Lower leg skin (tissue), 4 donors: Measurements from ENCODE around the gene RAPGEF3. TPM values are rescaled to one million over a fixed set of nuclear protein-coding genes. Genes with fewer than 3 reads are reported as not detected.

ENCODE experiments used
- DNase-seq, 2 donors: peaks; one replicate each; pipeline ENCODE4 v3.0.0-alpha.2; 2019; ENCODE audit warnings: low spot score in 2 of 2
- H3K4me3 ChIP-seq: fragments of 200-600 bp; sonication (generic); 2 replicates; pipeline ENCODE4 v1.5.1; 2017; ENCODE audit warnings: mild to moderate bottlenecking, low read depth; ENCODE audit not compliant: poor library complexity, severe bottlenecking
- CTCF ChIP-seq, 3 donors: fragments of 450-650 bp; IDR thresholded peaks; one replicate each; pipeline ENCODE4 v1.5.1; 2016; ENCODE audit warnings: antibody characterized with exemption in 3 of 3, mild to moderate bottlenecking in 3 of 3, moderate library complexity in 2 of 3
- POLR2A ChIP-seq, 2 donors: fragments of 450-650 bp; IDR thresholded peaks; one replicate each; pipeline ENCODE4 v1.6.1; 2016 to 2017; ENCODE audit warnings: antibody characterized with exemption in 2 of 2, mild to moderate bottlenecking in 1 of 2, moderate library complexity in 1 of 2
- WGBS, 2 donors: methylation state at CpG; one replicate each; pipeline ENCODE4 v1.1.5; 2018; 5-methylcytosine and 5-hydroxymethylcytosine counted together
- intact Hi-C: fragments of 100-400 bp; cut with DNase I; formaldehyde crosslinking; loops from one replicate; pipeline ENCODE4 v1.15.0; 2023; ENCODE audit warnings: low total_unique reads
- total RNA-seq, 4 donors: library from RNA; depleted of rRNA; stranded (reverse); fragments of >200 nt; gene quantifications; one replicate each; pipeline ENCODE4 v1.1.0, GENCODE V29; 2016

RAPGEF3 gene
- total RNA-seq, 4 donors from 2014 or later: 13.4 to 27.8 (median 18.9) TPM

GRCh38 chr12:47722136-47722834 lies 36.4 kb downstream of the RAPGEF3 start:
- no peak for DNase-seq
- intact Hi-C loops: no loop called here
- TF ChIP-seq POLR2A (IDR thresholded peaks at IDR 0.05) (no peak), CTCF (IDR thresholded peaks at IDR 0.05) (no peak)
- no peak overlapping the region for H3K4me3 ChIP-seq
- 52 to 54% methylated on average over 7 of the region's 7 CpGs for WGBS, 2 donors

DNA sequence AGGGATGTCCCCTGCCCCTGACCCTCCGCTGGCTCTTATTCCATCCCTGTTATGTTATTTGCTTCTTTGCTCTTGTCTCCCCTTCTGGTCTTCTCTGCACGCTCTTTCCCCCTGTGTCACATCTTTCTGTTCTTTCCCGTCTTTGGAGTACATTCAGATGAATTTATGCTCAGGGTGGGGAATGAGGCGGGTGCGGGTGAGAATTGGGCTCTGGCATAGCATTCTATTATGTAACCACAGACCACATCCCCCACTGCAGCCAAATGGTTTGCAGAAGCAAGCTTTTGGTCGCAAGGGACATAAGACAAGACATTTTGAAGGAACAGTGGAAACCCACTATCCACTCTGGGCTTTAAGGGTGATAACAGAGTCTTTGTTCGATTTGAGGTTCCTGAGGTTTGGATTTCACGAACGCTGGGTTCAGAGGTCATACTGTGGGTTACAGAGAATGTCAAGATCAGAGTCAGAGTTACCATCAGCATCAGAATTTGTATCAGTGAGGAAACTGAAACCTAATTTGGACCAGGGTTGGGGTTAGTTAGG lies 37.2 kb downstream of the RAPGEF3 start:
- H3K4me3 ChIP-seq: no peak overlapping the region
- TF ChIP-seq CTCF (IDR thresholded peaks at IDR 0.05): no peak
- intact Hi-C loops: no loop called here
- 78 to 83% methylated on average over 9 of the region's 9 CpGs for WGBS, 2 donors
- peak in 1 of 2 donors; percentile 46 for DNase-seq

DNA sequence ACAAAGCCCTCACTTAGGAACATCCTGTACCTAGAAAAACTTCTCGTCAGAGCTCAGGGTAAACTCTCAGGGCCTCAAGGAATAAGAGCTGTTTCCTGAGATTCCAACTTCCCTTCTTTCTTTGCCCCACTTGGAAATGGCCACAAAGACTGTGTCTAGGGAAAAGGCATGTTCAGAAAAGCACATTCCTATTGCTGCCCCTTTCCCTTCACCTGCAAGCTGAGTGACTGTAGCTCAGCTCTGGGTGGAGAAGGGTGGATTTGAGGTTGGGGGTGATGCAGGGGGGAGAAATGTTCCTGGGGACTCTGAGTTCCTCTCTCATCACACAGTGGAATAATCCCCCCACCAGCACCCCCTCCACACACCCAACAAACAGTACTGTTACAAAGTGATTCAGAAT lies 40.1 kb downstream of the RAPGEF3 start:
- intact Hi-C loops: loop anchor here (5.0 kb wide), 2 partner anchors 59 to 119 kb away; no protein-coding TSS in a partner anchor
- DNase-seq: peak in 1 of 2 donors; percentile 8
- WGBS, 2 donors: 74 to 100% methylated on average over 1 of the region's 1 CpG
- no peak for TF ChIP-seq POLR2A (IDR thresholded peaks at IDR 0.05)
- TF ChIP-seq CTCF (IDR thresholded peaks at IDR 0.05): no peak
- H3K4me3 ChIP-seq: no peak overlapping the region

DNA sequence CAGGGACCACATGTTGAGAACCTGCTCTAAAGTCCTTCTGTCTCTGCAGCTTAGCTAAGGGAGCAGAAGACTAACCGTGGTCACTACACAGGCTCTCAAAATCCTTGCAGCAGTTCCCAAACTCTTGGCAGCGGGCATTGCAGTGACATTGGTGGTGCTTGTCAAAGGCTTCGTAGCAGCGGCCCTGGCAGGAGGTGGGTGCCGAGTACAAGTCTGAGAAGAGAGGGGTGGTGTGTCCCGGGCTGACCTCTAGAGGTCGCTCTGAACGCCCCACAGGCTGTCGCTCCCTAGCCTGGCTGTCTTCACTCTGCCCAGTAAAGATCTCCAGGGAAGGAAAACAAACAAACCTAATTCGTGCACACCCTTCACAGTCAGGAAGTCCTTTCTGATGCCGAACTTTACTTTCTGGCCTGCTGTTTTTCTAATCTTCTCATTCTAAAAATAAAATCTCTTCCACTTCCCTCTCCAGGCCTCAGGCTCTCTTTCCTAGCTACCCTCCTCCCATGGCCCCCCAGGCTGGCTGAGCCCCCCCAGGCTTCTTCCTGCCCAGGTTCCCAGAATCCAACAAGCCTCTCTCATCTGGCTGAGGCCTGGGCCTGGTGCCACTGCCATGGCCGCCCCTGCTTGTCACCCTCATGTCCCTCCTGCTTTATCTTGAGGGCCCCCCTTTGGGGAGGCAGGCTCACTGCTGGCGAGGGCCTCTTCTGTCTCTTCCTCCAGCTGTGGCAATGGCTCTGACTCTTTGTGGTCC lies 41.1 kb downstream of the RAPGEF3 start:
- intact Hi-C loops: loop anchor here (5.0 kb wide), 2 partner anchors 60 to 120 kb away; no protein-coding TSS in a partner anchor
- WGBS, 2 donors: 8 to 13% methylated on average over 13 of the region's 13 CpGs
- H3K4me3 ChIP-seq: no peak overlapping the region
- TF ChIP-seq POLR2A (IDR thresholded peaks at IDR 0.05): no peak
- TF ChIP-seq CTCF (IDR thresholded peaks at IDR 0.05): peak in 1 of 3 donors; percentile 77
- peak; percentile 81 to 95 for DNase-seq

DNA sequence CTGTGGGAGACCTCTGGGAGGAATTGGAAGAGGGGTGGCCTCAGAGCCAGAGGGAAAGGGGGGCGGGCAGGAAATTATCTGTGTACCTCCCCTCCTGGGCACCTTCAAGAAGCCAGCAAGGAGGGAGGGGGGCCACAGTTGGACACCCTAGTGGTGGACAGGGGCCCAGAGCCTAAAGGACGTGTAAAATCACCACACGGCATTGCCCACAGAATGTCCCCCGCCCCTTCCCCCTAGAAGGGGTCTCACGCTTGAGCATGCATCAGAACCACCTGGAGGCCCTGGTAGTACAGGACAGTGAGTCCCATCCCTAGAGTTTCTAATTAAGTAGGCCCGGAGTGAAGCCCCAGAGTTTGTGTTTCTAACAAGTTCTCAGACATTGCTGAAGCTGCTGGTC lies 41.6 kb downstream of the RAPGEF3 start:
- DNase-seq: no peak
- 77 to 80% methylated on average over 6 of the region's 6 CpGs for WGBS, 2 donors
- no peak overlapping the region for H3K4me3 ChIP-seq
- TF ChIP-seq POLR2A (IDR thresholded peaks at IDR 0.05) (no peak), CTCF (IDR thresholded peaks at IDR 0.05) (no peak)
- intact Hi-C loops: loop anchor here (5.0 kb wide), 2 partner anchors 60 to 120 kb away; no protein-coding TSS in a partner anchor
